Measurements from ENCODE around the gene PROZ.

PROZ gene

DNA sequence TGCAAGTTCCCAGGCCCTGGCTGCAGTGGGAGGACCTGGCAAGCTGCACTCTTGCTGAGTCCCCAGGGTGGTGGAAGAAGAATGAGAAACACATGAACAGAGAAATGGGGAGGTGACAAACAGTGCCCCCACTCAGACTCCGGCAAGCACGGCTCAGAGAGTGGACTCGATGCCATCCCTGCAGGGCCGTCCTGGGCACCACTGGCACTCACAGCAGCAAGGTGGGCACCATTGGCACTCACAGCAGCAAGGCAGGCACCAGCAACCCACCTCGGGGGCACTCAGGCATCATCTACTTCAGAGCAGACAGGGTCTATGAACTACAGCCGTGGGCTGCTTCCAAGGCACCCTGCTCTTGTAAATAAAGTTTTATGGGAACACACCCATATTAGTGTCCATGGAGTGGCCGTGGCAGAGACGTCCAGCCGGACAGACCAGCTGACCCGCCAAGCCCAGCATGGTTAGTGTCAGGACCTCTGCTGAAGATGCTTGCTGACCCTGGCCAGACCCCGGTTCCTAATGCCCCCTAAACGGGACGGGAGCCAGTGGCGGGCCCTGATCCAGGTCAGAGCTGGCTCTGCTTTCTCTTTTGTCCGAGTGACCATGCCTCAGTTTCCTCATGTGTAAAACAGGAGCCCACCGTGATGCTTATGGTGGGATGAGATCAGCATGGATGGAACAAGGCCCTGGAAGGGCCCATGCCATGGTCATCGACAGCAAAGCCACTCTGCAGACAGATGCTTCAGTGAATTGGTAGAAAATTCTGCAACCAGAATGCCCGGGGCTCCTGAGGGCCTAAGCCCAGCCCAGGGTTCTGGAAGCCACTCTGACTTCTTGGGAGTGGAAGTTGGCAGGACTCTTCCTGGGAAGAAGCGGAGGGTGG is 37.9 kb upstream of the PROZ start:
- DNase-seq, result no peak

DNA sequence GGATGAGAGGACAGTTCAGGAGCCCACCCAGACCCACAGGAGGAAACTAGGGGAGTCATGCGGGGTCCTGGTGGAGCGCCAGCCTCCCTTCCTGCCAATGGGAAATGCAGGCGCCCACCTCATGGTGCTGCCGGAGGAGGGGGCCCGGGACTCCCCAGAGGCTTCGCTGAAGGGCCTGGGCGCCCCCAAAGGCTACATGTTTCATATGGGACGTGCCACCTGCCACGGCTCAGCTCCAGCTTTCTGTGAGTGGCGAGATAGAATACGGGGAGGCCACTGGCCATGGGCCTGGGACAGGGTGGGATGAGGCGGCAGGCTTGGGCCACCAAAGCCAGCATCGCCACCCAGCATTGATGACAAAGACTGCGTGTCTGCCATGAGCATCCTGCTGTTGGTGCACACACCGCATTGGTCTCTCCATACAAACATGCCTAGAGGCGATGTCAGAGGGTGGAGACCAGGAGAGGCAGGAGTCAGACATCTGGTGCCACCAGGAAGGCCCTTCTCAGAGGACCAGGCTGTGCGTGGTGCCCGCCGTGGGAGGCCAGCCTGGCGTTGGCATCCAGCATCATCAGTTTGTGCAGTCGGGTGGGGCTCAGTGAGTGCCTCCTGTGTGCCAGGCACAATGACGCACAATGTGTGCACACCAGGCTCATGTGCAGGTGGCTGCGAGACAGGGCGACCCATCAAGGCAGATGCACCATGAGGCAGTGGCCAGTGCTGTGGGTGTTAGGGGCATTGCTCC is 37.1 kb upstream of the PROZ start:
- DNase-seq, result no peak

DNA sequence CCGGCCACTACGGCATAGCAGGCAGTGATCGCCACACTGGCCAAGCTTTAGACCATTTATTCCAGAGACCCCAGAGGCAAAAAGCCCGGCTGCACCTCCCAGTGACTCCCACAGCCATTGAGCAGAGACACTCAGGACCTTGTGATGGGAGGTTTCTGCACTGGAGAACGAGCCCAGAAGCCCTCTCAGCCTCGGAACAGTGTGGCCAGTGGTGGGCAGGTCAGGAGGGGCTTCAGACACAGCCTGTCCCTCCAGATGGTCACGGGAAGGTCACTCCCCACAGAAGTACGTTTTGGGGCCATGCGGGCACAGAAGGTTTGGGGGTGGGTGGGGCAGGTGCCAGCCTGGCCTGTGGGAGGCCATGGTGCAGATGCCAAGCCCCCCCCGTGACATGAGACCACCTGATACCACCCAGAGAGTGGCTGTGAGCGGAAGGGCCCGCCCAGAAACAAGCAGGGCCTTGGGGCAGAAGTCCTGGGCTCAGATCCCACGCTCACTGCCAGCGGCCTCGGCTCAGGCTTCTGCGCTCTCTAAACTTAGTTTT is 36.4 kb upstream of the PROZ start:
- DNase-seq, result no peak

DNA sequence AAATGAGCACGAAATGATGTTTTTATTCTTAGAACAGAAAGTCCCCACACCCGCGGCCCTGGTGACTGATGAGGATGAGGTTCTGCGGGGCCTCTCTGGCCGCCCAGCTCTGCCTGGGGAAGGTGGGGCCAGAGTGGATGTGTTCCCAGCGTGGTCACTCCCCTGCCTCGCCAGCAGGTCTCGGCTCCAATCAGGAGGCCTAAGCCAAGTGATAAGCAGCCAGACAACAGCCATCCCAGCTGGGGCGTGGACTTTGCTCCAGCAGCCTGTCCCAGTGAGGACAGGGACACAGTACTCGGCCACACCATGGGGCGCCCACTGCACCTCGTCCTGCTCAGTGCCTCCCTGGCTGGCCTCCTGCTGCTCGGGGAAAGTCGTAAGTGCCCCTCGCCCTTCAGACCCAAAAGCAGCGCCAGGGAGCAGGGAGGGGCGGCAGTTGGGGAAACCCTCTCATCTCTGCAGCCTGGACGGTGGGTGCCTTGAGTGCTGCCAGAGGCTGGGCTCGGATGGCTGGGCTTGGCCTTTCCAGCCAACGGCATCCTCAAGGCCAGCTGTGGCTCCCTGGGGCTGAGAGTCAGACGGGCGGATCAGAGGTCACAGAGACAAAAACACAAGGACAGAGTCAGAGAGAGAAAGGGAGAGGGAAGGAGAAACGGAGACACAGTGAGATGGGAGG is 35.8 kb upstream of the PROZ start, which contains the start of gene F10:
TSS of gene F10 (plus strand) at position 250 of the 676 bp plus-strand sequence. CDS start at position 307, 57 bp downstream.
- DNase-seq, result no peak

DNA sequence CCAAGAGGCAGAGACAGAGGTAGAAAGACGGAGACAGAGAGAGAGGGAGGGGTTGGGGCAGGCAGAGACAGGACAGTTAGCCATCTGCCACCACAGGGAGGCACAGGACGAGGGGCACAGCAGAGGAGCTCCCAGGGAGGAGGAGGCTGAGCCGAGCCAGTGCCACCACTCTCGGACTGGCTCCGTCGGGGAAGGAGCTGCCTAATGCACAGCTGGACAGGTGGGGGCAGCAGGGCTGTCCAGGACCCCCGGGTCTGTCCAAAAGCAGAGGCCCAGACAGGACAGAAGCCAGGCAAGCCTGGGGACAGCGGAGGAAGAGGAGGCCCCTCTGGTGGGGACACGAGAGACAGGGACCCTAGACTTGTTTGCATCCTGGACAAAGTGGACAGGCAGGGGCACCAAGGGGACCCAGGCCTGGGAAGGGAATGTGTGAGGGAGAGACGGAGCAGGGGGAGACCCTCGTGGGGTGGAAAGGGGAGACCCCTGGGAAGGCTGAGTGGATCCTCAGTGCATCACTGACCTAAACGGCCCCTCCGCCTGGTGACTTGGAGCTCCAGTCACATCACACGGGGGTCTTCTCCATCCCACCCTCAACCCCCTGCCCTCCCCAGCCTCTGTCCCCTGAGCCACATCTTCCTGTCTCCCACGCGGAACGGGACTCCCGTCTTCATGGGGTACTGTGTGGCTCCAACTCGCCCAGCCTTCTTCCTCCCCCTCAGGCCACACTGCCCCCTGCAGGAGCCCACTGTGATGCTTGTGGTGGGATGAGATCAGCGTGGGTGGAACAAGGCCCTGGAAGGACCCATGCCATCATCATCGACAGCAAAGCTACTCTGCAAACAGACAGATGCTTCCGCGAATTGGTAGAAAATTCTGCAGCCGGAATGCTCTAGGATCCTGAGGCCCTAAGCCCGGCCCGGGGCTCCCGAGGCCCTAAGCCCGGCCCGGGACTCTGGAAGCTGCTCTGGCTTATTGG is 34.9 kb upstream of the PROZ start:
- DNase-seq, result no peak

DNA sequence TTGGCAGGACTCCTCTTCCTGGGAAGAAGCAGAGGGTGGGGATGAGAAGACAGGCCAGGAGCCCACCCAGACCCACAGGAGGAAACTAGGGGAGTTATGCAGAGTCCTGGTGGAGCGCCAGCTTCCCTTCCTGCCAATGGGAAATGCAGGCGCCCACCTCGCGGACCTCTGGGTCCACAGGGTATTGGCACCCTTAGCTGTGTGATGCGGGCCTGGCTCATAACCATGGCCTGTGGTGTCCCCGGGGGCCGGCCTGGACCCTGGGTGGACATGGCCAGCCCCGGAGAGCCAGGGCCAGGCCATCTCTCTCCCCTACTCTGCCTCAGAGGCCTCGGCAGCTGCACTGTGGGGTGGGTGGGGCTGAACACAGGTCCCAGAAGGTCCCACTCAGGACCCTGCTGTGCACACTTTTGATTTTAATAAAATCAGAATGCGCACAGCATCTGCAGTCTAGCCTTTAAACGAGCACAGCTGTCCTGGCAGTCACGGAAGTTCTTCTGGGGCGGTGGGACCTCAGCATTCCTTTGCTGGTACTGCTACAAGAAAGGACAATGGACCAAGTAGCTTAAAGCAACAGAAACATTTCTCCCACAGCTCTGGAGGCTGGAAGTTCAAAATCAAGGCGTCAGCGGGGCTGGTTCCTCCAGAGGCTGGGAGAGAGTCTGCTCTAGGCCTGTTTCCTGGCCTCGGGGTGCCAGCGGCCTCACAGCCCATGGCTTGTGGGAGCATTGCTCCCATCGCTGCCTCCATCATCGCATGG is 34.1 kb upstream of the PROZ start:
- no peak for DNase-seq

DNA sequence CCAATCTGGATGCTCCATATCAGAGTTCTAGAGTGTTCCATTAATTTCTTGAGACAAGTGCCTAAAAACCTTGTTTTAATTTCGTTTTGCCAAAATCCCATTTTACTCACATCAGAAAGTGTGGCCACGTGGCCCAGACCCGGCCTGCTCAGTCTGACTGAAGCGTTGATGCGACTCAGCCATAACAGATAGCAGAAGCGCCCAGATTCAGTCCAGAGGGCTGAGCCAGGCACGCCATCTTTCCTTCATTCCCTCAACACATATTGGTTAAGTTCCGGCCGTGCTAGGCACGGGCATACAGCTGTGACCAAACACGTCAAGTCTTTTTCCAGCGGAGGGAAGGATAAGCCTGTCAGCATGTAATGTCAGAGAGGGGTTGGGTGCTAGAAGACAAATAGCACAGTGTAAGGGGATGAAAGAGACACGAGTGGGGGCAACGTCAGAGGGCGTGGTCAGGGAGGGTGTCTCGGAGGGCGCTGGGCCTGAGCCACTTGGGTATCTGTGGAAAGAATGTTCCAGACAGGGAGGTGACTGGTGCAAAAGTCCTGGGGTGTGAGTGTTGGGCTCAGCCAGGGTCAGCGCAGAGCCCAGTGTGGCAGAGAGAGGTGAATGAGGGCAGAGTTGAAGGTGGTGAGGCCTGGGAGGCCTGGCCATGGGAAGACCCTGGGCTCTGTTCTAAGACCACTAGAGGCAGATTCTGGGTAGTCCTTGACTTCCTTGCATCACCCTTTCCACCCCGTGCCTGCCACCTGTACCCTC is 32.8 kb upstream of the PROZ start:
- no peak for DNase-seq

DNA sequence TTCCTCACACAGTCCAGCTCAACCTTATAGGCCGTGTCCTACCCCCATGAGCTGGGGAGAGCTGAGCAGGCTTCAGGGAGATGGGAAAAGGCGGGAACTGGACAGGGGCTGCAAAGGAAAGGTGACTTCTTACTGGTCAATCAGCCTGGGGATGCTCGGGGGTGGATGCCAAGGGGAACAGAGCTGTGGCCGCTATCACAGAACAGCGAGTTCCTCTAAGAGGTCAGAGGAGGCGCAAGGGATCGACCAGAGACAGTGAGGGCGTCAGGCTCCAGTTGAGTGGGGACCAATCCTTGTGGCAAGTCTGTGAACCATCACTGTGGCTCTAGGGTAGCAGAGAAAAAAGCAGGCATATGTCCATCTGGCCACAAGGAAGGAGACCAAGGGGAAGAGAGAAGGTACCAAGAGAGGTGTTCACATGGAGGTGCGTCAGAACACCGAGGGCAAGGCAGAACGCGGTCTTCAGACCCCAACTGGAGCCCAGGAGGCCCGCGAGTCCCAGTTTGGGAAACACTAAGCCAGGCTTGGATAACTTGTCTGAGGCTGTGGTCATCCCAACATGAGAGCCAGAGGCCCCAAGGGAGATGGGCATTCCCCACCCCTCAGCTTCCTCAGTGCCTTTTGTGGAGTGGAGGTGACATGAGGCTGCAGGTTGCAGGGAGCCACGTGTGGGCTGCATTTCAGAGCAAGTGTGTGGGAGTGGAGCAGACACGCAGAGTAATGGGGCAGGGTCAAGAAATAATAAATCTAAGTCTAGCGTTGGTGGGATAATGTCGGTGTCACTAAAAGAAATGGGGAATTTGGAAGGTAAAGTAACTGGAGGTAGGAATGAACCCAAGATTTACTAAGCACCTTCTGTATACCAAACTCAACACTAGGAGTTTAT is 31.9 kb upstream of the PROZ start:
- DNase-seq, result no peak

DNA sequence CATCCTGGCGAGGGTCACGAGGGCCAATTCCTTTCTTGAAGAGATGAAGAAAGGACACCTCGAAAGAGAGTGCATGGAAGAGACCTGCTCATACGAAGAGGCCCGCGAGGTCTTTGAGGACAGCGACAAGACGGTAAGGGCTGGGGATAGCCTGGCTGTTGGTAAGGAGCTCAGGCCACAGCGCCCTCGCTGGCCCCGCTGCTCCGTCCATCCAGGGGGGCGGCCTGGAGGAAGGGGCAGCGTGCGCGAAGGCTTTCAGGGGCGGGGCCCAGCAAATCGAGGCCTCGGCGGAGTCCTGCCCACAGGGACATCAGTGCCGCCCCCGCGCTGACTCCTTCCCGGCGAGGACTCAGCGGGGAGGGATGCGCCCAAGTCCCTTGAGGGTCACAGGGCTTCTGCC is 29.0 kb upstream of the PROZ start:
- DNase-seq, result no peak

DNA sequence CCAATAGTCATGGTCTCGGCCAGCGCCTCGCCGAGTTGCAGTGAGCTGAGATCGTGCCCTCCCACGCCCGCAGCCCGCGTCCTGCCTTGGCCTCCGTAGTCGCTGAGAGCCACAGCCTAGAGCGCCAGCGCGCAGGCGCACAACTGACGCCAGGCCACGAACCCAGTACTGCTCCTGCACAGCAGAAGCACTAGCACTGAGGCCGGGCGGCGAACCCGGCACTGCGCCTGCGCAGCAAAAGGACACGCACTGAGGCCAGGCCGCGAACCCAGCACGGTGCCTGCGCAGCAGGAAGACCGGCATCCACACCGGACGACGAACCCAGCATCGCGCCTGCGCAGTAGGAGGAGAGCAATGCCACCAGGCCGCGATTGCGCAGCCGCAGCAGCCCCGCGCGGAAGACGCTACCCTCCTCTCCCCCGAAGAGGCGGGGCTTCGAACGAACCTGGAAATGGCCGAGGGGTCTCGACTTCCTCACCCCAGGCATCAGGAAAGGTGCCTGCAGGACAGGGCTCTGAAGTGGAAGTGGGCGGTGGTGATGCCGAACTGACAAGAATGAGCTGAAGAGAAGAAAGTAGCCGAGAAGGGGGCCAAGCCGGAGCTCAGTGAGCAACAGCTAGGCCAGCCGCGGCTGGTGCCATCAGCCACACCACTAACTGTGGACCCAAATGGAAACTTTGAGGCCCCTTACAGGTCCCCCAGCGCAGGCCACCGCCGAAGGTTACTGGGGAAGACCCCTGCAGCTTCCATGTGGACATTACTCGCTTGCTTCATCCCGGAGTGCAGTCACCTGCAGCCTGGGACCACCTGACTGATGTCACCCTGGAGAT is 28.3 kb upstream of the PROZ start:
- no peak for DNase-seq

DNA sequence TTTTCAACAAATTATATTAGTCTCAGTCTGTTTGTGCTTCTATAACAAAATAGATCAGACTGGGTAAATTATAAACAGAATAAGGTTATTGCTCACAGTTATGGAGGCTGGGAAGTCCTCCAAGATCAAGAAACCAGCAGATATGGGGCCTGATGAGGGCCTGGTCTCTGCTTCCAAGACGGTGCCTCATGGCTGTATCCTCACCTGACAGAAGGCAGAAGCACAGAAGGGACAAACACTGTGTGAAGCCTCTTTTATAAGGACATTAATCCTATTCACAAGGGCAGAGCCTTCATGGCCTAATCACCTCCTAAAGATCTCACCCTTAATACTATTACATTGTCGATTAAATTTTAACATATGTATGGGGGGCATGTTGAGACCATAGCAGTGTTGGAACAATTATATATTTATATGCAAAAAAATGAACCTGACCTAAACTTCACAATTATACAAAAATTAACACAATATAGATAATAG is 23.1 kb upstream of the PROZ start:
- no peak for DNase-seq

DNA sequence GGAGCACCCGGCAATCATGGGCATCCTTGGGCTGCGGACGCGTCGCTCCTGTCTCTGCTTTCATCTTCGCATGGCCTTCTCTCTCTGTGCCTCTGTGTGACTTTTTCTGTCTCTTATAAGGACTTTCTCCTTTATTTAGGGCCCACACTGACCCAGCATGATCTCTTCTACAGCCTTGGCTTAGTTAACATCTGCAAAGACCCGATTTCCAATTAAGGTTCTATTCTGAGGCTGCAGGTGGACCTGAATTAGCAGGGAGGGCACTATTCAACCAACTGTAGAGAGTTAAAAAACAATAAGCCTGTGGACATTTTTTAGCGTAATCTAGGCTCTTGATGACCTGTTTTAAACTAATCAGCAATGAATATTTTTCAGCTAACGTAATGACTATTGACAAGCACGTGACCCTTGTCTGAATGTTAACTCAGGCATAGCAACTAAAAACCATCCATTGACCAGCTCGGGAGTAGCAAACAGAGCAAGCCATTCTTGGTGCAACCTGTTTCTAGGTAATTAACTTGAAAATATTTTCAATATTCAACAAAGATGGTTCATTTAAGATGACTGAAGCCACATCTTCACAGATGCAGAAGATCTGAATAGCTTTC is 20.7 kb upstream of the PROZ start:
- no peak for DNase-seq

DNA sequence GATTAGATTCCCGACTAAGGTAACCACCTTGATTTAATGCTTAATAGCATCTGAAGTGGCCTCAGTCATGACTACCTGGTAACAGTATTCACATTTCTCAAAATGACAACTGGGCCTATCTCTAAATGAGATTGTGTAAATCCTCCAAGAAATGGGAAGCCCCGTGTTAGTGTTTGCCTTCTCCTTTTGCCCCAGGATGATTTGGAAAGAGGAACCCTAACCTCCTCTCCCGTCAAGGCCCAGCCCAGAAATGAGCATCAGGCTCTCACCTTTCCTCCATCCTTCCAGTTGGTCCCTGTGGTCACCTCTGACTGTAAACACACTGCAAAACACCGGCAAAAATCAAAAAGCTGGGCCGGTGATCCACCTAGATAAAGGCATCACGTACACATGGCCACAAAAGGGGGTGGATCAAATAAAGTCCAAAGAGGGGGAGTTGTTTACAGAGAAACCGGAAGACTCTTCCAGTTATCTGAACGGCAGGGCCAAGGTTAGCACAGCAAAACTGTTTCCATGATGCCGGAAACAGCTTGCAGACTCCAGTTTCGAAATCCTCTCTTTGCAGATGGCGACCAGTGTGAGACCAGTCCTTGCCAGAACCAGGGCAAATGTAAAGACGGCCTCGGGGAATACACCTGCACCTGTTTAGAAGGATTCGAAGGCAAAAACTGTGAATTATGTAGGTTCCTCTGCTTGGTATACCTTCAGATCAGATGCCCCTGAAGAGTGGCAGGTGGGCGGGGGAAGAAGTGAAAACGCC is 19.5 kb upstream of the PROZ start:
- no peak for DNase-seq

DNA sequence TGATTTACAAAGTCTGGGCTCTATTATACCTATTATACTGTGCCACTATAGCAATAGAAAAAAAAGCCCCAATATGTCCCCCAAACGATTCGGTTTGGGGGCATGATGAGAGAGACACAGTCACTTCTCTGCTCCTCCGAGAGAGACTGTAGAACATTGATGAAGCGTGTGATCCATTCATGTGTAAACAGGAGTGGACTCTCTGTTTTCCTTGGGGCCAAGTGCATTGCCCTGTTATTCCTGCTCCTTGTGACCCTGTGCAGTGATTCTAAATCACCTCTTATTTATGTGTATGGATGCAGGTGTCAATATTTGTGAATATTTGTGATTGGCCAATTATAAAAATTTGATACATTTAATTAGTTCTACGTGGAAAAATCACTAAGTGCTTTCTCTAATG is 18.9 kb upstream of the PROZ start:
- no peak for DNase-seq

DNA sequence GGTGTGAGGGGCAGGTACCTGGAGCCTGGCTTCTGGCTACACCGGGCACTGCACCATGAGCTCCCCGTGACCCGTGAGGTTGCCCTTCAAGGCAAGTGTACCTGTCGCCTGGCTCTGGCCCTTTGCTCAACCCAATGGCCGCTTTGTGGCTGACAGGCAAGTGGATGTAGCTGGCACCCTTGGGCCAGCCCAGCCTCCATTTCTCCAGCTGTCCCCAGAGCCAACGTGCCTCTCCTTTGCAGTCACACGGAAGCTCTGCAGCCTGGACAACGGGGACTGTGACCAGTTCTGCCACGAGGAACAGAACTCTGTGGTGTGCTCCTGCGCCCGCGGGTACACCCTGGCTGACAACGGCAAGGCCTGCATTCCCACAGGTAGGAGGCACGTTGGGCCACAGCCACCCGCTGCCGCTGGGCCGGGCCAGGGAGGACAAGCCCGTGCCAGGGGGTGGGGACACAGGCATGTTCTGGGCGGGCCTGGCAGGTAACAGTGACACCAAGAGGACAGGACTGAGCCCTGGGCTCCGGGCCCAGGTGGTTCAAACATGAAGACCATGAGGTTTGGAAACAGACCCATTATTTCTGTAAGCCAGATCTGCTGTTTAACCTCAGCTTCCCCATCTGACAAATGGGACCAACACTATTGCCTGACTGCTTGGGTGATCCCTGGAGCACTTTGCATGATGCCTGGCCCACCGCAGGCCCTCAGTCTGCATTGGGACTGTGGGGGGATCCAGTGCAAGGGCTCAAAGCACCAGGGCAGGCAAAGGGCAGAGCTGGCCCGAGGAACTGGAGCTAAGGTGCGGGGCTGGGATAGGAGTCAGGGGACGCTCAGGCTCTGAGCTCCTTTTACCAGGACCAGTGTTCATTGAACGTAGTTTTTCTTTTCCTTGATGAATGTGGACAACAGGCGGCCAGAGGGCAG is 17.5 kb upstream of the PROZ start:
- DNase-seq, result no peak

DNA sequence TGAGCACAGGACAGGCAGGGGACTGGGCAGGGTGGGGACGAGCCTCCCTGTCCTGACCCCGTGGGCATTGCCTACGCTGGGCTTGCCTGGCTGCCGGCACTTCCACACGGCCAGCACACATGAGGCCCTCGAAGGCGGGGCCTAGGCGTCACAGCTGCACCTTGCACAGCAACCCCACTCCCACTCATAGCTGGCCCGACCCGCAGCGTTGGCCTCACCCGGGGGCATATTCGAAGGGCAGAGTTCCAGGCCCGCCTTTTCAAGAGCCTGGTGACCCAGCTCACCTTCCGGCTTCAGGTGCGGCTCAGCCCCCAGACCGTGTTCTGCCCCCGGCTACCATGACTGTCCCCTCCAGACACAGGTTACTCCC is 16.9 kb upstream of the PROZ start:
- no peak for DNase-seq
